ENCODE data around the gene MAP3K12.

Gene MAP3K12

GRCh38 chr12:53478865-53479264 lies 20.4 kb downstream of the MAP3K12 start:
- Histone ChIP-seq H3K4me1 (ENCODE audit: insufficient read depth, low read length) (peaks cover 9% of the 10 kb centered on the region; the same call in 1 of the 2 replicates), H3K9ac (ENCODE audit: low read depth, low read length) (no peak overlapping the region), H3K9me3 (ENCODE audit: control insufficient read depth, insufficient read depth, low read length) (no peaks in the 10 kb centered on the region), H3K36me3 (ENCODE audit: insufficient read depth, low read length) (peaks cover 56% of the 10 kb centered on the region)

- H3K36me3 ChIP-seq (ENCODE audit: insufficient read depth, low read length), result peaks cover 67% of the 10 kb centered on the region
- H3K9me3 ChIP-seq (ENCODE audit: control insufficient read depth, insufficient read depth, low read length), result no peaks in the 10 kb centered on the region
- no peak overlapping the region for H3K9ac ChIP-seq (ENCODE audit: low read depth, low read length)
- peaks cover 13% of the 10 kb centered on the region; the same call in 1 of the 2 replicates for H3K4me1 ChIP-seq (ENCODE audit: insufficient read depth, low read length)
Measured at GRCh38 chr12:53476769-53477209, 22.5 kb downstream of the MAP3K12 start.

DNA sequence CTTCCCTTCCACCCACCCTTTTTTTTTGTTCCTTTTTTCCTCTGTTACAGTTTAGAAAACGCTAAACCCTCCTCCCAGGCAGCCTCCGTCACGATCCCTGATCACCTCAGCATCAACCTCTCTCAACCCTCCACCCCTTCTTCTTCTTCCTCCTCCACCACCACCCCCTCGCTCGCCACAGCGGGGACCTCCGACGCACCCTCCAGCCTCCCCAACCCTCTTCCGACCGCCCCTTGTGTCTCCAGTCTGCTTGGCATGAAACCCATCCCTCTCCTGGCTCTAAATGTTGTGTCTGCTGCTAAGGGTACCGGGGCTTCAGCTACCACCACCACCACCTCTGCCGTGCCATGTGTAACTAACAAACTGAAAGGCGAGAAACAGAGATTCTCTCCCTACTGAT lies 24.4 kb downstream of the MAP3K12 start:
- H3K36me3 ChIP-seq (ENCODE audit: insufficient read depth, low read length), result peaks cover 76% of the 10 kb centered on the region
- no peaks in the 10 kb centered on the region for H3K9me3 ChIP-seq (ENCODE audit: control insufficient read depth, insufficient read depth, low read length)
- H3K4me1 ChIP-seq (ENCODE audit: insufficient read depth, low read length), result peaks cover 13% of the 10 kb centered on the region; the same call in 1 of the 2 replicates
- no peak overlapping the region for H3K9ac ChIP-seq (ENCODE audit: low read depth, low read length)

GRCh38 chr12:53474077-53474476 lies 25.2 kb downstream of the MAP3K12 start:
- Histone ChIP-seq H3K4me1 (ENCODE audit: insufficient read depth, low read length) (peaks cover 13% of the 10 kb centered on the region; the same call in 1 of the 2 replicates), H3K9ac (ENCODE audit: low read depth, low read length) (no peak overlapping the region), H3K9me3 (ENCODE audit: control insufficient read depth, insufficient read depth, low read length) (no peaks in the 10 kb centered on the region), H3K36me3 (ENCODE audit: insufficient read depth, low read length) (peaks cover 78% of the 10 kb centered on the region)

- Histone ChIP-seq H3K36me3 (ENCODE audit: insufficient read depth, low read length) (peaks cover 81% of the 10 kb centered on the region), H3K9me3 (ENCODE audit: control insufficient read depth, insufficient read depth, low read length) (no peaks in the 10 kb centered on the region), H3K4me1 (ENCODE audit: insufficient read depth, low read length) (peaks cover 10% of the 10 kb centered on the region; the same call in 1 of the 2 replicates), H3K9ac (ENCODE audit: low read depth, low read length) (no peak overlapping the region)
Measured at GRCh38 chr12:53472056-53472582, 27.1 kb downstream of the MAP3K12 start.

DNA sequence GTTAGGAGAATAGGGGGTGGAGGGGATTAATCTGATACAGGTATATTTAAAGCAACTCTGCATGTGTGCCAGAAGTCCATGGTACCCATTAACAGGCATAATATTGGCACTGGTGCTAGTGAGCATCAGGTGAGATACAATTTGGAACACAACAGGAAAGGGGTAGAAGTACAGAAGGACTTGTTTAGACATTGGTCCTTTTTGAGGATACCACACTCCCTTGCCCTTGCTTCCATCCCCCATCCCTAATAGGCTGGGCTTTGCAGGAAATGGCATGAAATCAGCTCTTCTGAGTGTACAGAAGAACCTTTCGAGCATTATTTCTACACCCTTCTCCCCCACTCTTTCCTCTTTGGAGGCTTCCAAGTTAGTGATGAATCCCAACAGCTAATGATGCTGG lies 31.0 kb downstream of the MAP3K12 start:
- Histone ChIP-seq H3K9ac (ENCODE audit: low read depth, low read length) (no peak overlapping the region), H3K9me3 (ENCODE audit: control insufficient read depth, insufficient read depth, low read length) (no peaks in the 10 kb centered on the region), H3K36me3 (ENCODE audit: insufficient read depth, low read length) (peaks cover 87% of the 10 kb centered on the region), H3K4me1 (ENCODE audit: insufficient read depth, low read length) (peaks cover 12% of the 10 kb centered on the region; the same call in 1 of the 2 replicates)

DNA sequence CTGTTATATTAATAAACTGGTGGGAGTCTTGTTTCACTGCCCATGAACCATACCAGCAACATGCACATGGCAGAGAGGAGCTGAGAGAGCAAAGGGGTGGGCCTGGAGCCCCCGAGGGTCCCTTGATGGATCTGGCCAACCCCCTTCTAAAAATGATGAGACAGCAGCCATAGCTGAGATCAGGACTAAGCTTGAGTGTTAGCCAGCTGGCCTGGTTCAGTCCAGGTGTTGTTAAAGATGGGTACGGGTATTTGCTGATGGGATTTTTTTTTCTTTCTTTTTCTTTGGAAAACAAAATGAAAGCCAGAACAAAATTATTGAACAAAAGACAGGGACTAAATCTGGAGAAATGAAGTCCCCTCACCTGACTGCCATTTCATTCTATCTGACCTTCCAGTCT lies 31.4 kb downstream of the MAP3K12 start:
- peaks cover 12% of the 10 kb centered on the region; the same call in 1 of the 2 replicates for H3K4me1 ChIP-seq (ENCODE audit: insufficient read depth, low read length)
- H3K36me3 ChIP-seq (ENCODE audit: insufficient read depth, low read length), result peaks cover 87% of the 10 kb centered on the region
- H3K9ac ChIP-seq (ENCODE audit: low read depth, low read length), result no peak overlapping the region
- H3K9me3 ChIP-seq (ENCODE audit: control insufficient read depth, insufficient read depth, low read length), result no peaks in the 10 kb centered on the region

DNA sequence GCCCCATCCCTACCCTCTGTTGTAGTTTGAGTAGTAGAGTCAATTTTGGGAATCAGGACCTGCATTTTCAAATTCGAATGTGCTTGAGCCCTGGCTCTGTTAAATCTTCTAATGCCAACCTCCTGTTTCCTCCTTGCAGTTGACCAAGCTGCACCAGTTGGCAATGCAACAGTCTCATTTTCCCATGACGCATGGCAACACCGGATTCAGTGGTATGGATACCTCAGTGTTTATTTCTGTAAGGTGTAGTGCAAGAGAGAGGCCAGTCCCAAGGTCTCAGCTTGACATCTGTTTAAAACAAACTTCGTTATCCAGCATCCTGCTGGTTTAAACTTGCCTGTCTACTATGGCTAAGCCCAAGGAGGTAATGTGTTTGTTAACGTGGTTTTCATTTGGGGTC lies 32.2 kb downstream of the MAP3K12 start:
- no peak overlapping the region for H3K9ac ChIP-seq (ENCODE audit: low read depth, low read length)
- H3K36me3 ChIP-seq (ENCODE audit: insufficient read depth, low read length), result peaks cover 87% of the 10 kb centered on the region
- no peaks in the 10 kb centered on the region for H3K9me3 ChIP-seq (ENCODE audit: control insufficient read depth, insufficient read depth, low read length)
- peaks cover 8% of the 10 kb centered on the region; the same call in 1 of the 2 replicates for H3K4me1 ChIP-seq (ENCODE audit: insufficient read depth, low read length)

GRCh38 chr12:53466640-53467039 lies 32.6 kb downstream of the MAP3K12 start:
- Histone ChIP-seq H3K4me1 (ENCODE audit: insufficient read depth, low read length) (peaks cover 8% of the 10 kb centered on the region; the same call in 1 of the 2 replicates), H3K9ac (ENCODE audit: low read depth, low read length) (no peak overlapping the region), H3K9me3 (ENCODE audit: control insufficient read depth, insufficient read depth, low read length) (no peaks in the 10 kb centered on the region), H3K36me3 (ENCODE audit: insufficient read depth, low read length) (peaks cover 86% of the 10 kb centered on the region)

DNA sequence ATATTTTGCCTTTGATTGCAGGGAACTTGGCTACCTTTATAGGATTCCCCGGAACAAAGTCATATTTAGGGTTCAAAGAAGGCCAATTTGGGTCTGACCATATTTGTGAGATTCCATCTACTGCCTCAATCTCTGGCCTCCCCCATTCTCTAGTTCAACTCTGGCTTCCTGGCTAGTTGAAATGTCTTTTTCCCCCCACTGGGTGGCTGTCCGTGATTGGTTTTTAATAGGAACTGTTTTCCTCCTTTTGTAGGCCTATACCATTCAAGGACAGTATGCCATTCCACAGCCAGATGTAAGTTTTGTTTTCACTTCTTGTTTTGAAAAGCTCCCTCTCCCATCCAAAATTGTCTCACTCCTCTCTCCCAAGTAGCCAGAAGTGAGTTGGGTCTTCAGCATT lies 33.6 kb downstream of the MAP3K12 start:
- Histone ChIP-seq H3K9me3 (ENCODE audit: control insufficient read depth, insufficient read depth, low read length) (no peaks in the 10 kb centered on the region), H3K4me1 (ENCODE audit: insufficient read depth, low read length) (peaks cover 8% of the 10 kb centered on the region; the same call in 1 of the 2 replicates), H3K9ac (ENCODE audit: low read depth, low read length) (no peak overlapping the region), H3K36me3 (ENCODE audit: insufficient read depth, low read length) (peaks cover 87% of the 10 kb centered on the region)

DNA sequence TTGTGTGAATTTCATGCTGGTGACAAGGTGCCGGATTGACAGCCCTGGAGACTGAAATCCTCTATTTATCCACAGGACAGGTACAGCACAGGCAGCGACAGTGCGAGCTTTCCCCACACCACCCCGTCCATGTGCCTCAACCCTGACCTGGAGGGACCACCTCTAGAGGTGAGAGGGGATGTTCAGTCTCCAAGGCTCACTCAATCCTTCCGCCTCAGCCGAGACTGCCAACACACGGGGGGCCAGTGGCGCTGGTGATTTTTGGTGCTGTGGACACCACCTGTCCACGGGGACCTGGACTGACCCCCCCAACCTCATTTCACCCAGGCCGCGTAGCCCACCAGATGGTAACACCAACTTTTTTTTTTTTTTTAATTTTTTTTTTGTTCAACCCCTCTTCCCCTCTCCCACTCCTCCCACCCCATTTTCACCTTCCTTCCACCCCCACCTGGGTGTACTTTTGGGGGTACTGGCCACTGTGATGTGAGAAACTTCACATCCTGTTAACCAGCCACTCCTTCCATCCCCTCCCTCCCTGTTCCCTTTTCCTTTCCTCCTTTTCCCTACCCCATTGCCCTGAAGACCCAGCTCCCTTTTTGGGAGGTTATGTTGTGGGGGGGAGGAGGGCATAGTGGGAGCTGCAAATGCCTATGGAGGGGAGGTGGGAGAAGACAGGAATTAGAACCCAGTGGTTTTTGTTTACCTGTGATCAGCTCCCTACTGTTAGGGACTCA lies 34.4 kb downstream of the MAP3K12 start:
- Histone ChIP-seq H3K4me1 (ENCODE audit: insufficient read depth, low read length) (peaks cover 8% of the 10 kb centered on the region; the same call in 1 of the 2 replicates), H3K9ac (ENCODE audit: low read depth, low read length) (no peak overlapping the region), H3K9me3 (ENCODE audit: control insufficient read depth, insufficient read depth, low read length) (no peaks in the 10 kb centered on the region), H3K36me3 (ENCODE audit: insufficient read depth, low read length) (peaks cover 86% of the 10 kb centered on the region)

DNA sequence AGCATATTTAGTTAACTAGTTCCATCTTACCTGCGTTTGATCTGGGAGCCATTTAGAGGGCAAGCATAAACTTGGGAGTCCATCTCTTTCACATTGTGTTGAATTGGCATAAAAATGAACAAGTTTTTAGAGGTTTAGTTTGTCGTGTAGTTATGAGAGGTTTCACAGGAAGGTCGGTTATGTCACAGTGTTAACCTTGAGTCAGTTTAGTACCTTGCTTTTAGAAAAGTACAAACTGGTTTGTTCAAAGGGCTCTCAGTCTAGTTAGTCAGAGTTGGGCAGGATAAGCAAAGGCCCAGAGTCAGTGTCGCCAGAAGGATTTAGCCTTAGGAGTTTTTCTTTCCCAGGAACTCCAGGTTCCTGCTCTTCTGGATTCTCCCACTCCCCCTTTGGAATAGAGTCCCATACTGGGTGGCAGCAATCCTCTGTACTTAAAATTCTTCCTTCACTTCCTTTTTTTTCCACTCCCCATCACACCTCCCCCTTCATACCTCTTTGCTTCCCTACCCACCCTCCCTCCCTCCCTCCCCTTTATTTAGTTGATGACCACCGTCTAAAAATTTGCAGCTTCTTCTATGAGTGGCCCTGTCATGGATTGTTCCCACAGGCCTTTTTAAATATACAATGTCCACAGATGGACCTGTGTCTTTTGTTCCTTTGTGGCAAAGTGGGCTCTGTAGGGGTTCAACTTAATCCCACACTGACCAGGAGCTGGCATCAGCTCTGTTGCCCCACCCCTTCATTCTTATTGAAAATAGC lies 35.3 kb downstream of the MAP3K12 start:
- Histone ChIP-seq H3K4me1 (ENCODE audit: insufficient read depth, low read length) (peaks cover 8% of the 10 kb centered on the region; the same call in 1 of the 2 replicates), H3K36me3 (ENCODE audit: insufficient read depth, low read length) (peaks cover 86% of the 10 kb centered on the region), H3K9ac (ENCODE audit: low read depth, low read length) (no peak overlapping the region), H3K9me3 (ENCODE audit: control insufficient read depth, insufficient read depth, low read length) (no peaks in the 10 kb centered on the region)

GRCh38 chr12:53462935-53463334 lies 36.3 kb downstream of the MAP3K12 start:
- Histone ChIP-seq H3K4me1 (ENCODE audit: insufficient read depth, low read length) (peaks cover 8% of the 10 kb centered on the region; the same call in 1 of the 2 replicates), H3K36me3 (ENCODE audit: insufficient read depth, low read length) (peaks cover 86% of the 10 kb centered on the region), H3K9ac (ENCODE audit: low read depth, low read length) (no peak overlapping the region)

DNA sequence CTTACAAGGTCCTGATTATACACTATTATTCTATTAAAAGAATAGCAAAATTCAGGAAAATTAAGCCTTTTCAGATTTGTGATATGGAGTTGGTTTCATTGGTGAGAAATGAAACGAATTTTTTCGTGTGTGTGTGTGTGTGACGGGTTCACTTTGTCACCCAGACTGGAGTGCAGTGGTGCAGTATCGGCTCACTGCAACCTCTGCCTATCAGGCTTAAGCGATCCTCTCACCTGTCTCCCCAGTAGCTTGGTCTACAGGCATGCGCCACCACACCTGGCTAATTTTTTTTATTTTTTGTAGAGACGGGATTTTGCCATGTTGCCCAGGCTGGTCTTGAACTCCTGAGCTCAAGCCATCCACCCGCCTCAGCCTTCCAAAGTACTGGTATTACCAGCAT lies 37.7 kb downstream of the MAP3K12 start:
- Histone ChIP-seq H3K36me3 (ENCODE audit: insufficient read depth, low read length) (peaks cover 87% of the 10 kb centered on the region), H3K4me1 (ENCODE audit: insufficient read depth, low read length) (peaks cover 8% of the 10 kb centered on the region; the same call in 1 of the 2 replicates), H3K9me3 (ENCODE audit: control insufficient read depth, insufficient read depth, low read length) (no peaks in the 10 kb centered on the region), H3K9ac (ENCODE audit: low read depth, low read length) (no peak overlapping the region)

More at GRCh38 chr12:53462935-53463334, 36.3 kb downstream of the MAP3K12 start:
- no peaks in the 10 kb centered on the region for H3K9me3 ChIP-seq (ENCODE audit: control insufficient read depth, insufficient read depth, low read length)
